ENCODE measurements around the gene CTBP2. TPM values are rescaled to one million over a fixed set of nuclear protein-coding genes. Genes with fewer than 3 reads are reported as not detected.

The CTBP2 gene
- total RNA-seq, 4 donors from 2014 or later = 41.8 to 55.9 (median 47.1) TPM

- no peak for DNase-seq
- Histone ChIP-seq H3K36me3 (peaks cover 25 to 100% (median 32%) of the 10 kb centered on the region in 3 donors), H3K9me3 (no peaks in the 10 kb centered on the region), H3K27ac (peak overlapping the region; percentile 7 to 80 (median 58)), H3K4me3 (no peak overlapping the region), H3K27me3 (no peaks in the 10 kb centered on the region), H3K4me1 (peaks cover 0 to 42% (median 30%) of the 10 kb centered on the region in 3 donors)
- no peak for TF ChIP-seq POLR2A (IDR thresholded peaks at IDR 0.05)
- no peak for TF ChIP-seq CTCF (IDR thresholded peaks at IDR 0.05)
- intact Hi-C loops (cut with DNase I) = loop anchor here (5.0 kb wide), 1 partner anchor 53 kb away; no protein-coding TSS in a partner anchor
- 79% methylated on average over 14 of the region's 29 CpGs; no CpG with 5 or more reads in 1 of the 2 donors for WGBS, 2 donors
These were observed 160.7 kb downstream of the CTBP2 start for GRCh38 chr10:124999433-125000365.

GRCh38 chr10:124998624-124999291 lies 161.6 kb downstream of the CTBP2 start:
- TF ChIP-seq CTCF (IDR thresholded peaks at IDR 0.05) (no peak), POLR2A (IDR thresholded peaks at IDR 0.05) (no peak)
- peaks cover 33 to 100% (median 37%) of the 10 kb centered on the region in 3 donors for H3K36me3 ChIP-seq
- WGBS, 2 donors = 80 to 91% methylated on average over 7 to 9 of the region's 16 CpGs

DNA sequence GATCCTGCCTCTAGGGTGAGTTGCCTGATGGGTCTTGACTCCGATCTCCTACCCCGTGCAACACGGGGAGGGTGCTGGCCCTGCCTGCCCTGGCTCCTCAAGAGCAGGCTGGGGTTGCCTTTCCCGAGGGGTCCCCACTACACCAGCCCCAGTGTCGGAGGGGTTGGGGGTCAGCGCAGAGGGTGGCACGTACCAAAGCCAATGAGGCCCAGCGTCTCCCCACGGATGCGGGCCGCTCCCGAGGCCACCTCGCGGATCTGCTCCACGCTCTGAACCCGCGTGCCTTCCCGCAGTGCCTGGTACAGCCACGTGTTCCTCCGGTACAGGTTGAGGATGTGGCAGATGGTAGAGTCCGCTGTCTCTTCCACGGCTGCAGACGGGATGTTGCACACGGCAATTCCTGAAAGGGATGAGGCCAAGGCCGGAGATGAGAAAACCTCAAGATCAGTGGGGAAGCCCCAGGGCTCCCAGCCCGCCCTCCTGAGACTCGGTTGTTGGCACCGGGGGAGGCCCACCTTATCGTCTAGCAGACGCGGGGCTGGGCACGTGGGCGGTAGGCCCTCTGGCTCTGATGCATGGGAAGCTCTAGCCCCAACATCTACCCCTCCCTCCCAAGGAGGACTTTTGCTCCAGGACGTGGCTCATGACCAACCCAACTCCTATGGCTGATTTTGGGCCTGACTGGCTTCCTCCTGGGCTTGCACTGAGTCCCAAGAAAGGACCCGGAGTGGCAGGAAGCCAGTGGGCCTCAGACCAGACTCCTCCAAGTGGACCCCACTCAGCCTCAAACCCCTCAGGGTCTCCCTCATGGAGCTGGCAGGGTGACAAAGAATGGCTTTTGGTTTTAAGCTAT lies 162.4 kb downstream of the CTBP2 start:
- H3K36me3 ChIP-seq = peaks cover 36 to 100% (median 41%) of the 10 kb centered on the region in 3 donors
- 63% methylated on average over 14 of the region's 35 CpGs; no CpG with 5 or more reads in 1 of the 2 donors for WGBS, 2 donors
- no peaks in the 10 kb centered on the region for H3K9me3 ChIP-seq
- intact Hi-C loops (cut with DNase I) = loop anchor here (5.0 kb wide), 1 partner anchor 54 kb away; no protein-coding TSS in a partner anchor
- TF ChIP-seq CTCF (IDR thresholded peaks at IDR 0.05) (no peak), POLR2A (IDR thresholded peaks at IDR 0.05) (no peak)
- peaks cover 0 to 42% (median 30%) of the 10 kb centered on the region in 3 donors for H3K4me1 ChIP-seq
- no peak overlapping the region for H3K4me3 ChIP-seq
- H3K27ac ChIP-seq = no peak overlapping the region
- no peak for DNase-seq
- no peaks in the 10 kb centered on the region for H3K27me3 ChIP-seq

More at GRCh38 chr10:124998624-124999291, 161.6 kb downstream of the CTBP2 start:
- H3K27me3 ChIP-seq = no peaks in the 10 kb centered on the region
- H3K4me3 ChIP-seq = no peak overlapping the region
- intact Hi-C loops (cut with DNase I) = loop anchor here (5.0 kb wide), 1 partner anchor 54 kb away; no protein-coding TSS in a partner anchor
- H3K4me1 ChIP-seq = peaks cover 0 to 42% (median 30%) of the 10 kb centered on the region in 3 donors
- H3K9me3 ChIP-seq = no peaks in the 10 kb centered on the region
- H3K27ac ChIP-seq = peak overlapping the region in 3 of 4 donors; percentile 26 to 80 (median 55)
- no peak for DNase-seq

GRCh38 chr10:124997306-124997705 lies 163.1 kb downstream of the CTBP2 start:
- Histone ChIP-seq H3K4me3 (no peak overlapping the region), H3K27ac (no peak overlapping the region), H3K4me1 (peaks cover 0 to 41% (median 30%) of the 10 kb centered on the region in 3 donors), H3K9me3 (no peaks in the 10 kb centered on the region), H3K36me3 (peaks cover 36 to 100% (median 44%) of the 10 kb centered on the region in 3 donors), H3K27me3 (no peaks in the 10 kb centered on the region)
- no peak for TF ChIP-seq CTCF (IDR thresholded peaks at IDR 0.05)
- 89 to 90% methylated on average over 3 to 8 of the region's 11 CpGs for whole genome bisulfite sequencing, 2 donors
- DNase-seq = no peak
- intact Hi-C loops (cut with DNase I) = loop anchor here (5.0 kb wide), 1 partner anchor 55 kb away; no protein-coding TSS in a partner anchor
